GM11168 (cell line): ENCODE results near the gene FOXP1.

Source experiments
- in situ Hi-C: fragments of 300-500 bp; cut with MboI; formaldehyde crosslinking; loops from one replicate; pipeline ENCODE4 v1.12.0; 2022; ENCODE audit warnings: low sequenced_read_pairs; ENCODE audit not compliant: unreplicated experiment

The FOXP1 gene

DNA sequence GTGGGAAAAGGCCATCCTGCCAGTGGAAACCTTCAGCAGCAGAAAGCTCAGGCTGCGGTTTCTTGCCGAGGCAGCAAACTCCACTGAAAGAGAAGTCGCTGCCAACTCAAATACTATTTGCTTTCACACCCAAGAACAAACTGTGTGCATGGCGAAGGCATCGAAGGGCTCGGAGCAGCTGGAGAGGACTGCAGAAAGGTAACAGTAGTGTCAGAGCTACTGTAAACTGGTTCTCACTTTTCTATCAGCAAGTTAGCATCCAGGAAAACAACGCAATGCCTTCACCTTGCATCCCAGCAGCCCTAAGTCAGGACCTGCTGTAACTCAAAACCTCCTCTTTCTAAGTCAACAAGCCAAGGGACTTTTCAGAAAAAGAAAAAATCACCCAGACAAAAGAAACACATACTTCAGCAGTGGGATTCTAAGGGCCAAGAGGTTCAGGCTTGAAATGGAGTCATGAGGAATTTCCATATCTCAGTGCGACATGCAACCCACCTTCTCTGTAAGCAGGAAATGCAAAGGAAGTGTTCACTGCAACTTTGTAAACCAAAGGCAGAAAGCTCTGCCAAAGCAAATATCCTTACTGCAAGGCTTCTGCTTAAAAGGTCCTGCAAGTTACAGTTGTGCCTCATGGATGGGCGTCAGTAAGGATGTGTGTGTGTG, 193.5 kb downstream of the FOXP1 start:
- in situ Hi-C loops, result no loop called here

- in situ Hi-C loops, result no loop called here
Measured at GRCh38 chr3:71389191-71389590, 194.3 kb downstream of the FOXP1 start.

DNA sequence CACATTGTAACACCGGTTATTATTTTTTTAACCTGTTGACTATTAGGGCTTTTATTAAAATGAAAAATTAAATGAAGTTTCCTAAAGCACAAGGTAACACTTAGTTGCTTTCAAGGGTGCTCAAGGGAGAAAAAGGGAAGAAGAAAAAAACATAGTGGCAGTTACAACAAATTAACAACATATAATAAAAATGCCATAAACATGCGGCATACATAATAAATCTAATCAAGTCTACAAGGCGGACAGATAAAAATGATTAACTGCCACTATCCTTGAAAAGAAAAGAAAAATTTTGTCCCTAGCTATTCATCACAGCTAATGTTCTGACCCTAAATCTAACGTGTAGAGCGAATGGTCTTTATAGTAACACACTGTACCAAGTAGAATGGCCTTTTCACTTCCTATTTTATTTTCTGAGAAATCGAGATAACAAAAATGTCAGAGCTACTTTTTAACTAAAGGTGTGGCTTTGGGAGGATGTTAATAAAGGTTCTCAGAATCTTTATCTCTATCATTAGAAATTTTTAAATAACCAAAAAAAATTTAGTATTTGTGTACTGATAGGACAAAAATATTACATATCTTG, 194.9 kb downstream of the FOXP1 start:
- in situ Hi-C loops, result no loop called here

- in situ Hi-C loops, result no loop called here
Measured at GRCh38 chr3:71387586-71387985, 195.9 kb downstream of the FOXP1 start.

DNA sequence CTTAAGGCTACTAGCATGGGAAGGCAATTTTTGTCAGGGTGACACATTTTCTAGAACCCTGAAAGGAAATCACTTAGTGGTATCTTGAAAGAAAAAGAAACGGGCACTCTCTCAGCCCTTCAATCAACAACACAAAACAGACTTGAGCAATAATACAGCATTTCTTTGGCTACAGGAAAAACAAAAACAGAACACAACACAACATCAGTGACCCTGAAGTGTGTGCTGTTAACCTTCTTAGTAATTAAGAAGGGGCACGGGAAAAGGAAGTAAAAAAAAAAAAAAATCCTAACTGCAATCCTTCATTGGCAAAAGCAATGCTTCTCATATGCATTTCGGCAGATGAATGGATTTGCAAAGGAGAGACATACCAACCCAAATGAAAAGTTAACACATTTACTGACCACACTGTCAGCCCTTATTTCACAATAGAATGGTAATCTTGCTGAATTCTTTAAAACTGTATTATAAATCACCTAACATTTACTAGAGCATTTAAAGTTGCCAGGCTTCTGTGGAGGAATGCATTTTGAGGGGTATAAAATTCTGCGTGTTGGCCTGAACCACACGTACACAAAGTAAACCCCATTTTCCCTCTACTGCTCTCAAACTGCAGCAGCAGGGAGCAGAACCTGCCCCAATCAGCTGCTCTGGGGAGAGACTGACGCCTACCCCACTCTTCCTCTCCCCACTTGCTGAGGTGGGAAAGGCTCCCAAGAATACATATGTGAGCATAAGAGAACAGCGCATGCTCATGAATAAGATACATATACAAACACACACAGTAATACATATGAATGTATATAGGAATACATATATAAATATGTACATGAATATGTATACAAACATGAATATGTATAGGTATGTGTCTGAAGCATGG, 198.5 kb downstream of the FOXP1 start:
- in situ Hi-C loops, result no loop called here

DNA sequence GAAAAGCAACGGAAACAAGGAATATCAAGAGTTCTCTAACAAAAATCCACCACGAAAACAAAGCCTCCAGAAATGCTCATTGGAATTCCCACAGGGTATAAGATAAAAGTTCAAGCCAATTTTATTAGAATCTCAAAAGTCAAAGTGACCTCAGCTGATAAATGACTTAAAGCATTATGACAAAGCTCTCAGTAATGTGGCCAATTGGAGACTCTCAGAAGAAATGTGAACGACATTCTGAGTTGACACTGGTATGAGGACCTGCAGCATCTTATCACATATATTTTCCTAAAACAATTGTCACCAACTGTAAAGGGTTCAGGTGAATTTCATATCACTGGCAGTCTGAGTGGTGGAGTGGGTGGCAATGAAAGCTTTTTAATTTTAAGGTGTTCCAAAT, 199.1 kb downstream of the FOXP1 start:
- in situ Hi-C loops, result no loop called here

GRCh38 chr3:71380096-71380495, 203.4 kb downstream of the FOXP1 start:
- in situ Hi-C loops, result no loop called here

DNA sequence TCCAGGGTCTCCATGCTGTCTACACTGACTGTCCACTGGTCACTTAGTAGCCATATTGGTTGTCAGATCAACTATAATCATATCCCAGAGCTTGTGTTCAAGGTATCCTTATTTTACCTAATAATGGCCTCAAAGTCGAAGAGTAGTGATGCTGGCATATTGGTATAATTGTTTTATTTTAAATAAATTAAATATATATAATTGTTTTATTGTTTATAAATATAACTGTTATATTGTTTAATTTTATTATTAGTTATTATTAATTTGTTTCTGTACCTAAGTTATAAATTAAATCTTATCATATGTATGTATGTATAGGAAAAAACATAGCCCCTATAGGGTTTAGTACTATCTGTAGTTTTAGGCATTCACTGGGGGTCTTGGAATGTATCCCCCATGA, 205.0 kb downstream of the FOXP1 start:
- in situ Hi-C loops, result no loop called here

DNA sequence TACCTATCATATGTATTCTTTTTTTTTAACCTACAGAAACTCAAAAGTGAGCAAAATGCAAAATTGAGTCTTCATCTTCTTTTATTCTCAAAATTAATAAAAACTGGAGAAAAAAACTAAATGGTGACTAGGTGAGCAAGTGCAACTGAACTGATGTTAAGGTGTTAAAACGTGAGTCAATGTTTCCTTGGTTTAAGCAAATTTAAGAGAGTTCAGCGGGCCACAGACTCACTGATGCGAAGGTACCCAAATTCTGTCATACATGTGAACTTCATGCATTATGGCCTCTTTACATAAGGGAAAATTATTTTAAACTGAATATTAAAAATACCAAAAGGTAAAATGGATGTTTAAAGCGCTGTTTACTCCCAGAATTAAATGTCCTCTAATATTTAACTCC, 206.6 kb downstream of the FOXP1 start:
- in situ Hi-C loops, result no loop called here

DNA sequence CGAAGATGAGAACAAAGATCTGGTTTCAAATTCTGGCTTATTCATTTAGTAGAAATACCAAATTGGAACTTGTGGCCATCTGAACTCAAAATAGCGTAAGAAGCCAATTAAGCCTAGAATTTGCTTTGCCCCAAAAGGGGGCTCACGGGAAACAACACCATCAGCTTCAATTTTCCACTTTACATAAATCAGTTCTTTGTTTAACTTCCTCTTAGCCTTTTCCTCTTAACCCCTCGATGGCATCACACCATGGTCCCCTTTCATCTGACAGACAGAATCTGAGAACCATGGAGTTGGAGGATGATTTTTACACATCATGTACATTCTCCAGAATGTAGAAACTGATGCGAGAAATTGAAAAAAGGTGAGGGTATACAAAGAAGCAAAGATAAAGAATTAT, 207.0 kb downstream of the FOXP1 start:
- in situ Hi-C loops, result no loop called here

- in situ Hi-C loops, result no loop called here
Measured at GRCh38 chr3:71374582-71374981, 208.9 kb downstream of the FOXP1 start.

GRCh38 chr3:71372911-71373637, 210.5 kb downstream of the FOXP1 start:
- in situ Hi-C loops, result no loop called here

- in situ Hi-C loops, result no loop called here
Measured at GRCh38 chr3:71372241-71372768, 211.2 kb downstream of the FOXP1 start.

DNA sequence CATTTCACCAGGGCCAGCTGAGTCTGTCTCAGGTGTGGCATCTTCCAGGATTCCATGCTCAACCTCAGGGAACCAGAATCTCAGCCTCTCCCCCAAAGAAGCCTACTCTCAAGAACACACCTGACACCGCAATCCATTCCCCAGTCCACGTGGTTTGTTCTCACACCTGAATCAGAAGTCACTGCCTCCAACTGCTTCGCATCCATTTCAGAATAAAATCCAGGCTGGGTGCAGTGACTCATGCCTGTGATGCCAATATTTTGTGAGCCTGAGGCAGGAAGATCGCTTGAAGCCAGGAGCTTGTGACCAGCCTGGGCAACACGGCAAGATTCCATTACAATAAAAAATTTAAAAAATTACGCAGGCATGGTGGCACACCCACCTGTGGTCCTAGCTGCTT, 212.2 kb downstream of the FOXP1 start:
- in situ Hi-C loops, result no loop called here

GRCh38 chr3:71370467-71370866, 213.1 kb downstream of the FOXP1 start:
- in situ Hi-C loops, result no loop called here

- in situ Hi-C loops, result no loop called here
Measured at GRCh38 chr3:71369701-71370391, 213.7 kb downstream of the FOXP1 start.

DNA sequence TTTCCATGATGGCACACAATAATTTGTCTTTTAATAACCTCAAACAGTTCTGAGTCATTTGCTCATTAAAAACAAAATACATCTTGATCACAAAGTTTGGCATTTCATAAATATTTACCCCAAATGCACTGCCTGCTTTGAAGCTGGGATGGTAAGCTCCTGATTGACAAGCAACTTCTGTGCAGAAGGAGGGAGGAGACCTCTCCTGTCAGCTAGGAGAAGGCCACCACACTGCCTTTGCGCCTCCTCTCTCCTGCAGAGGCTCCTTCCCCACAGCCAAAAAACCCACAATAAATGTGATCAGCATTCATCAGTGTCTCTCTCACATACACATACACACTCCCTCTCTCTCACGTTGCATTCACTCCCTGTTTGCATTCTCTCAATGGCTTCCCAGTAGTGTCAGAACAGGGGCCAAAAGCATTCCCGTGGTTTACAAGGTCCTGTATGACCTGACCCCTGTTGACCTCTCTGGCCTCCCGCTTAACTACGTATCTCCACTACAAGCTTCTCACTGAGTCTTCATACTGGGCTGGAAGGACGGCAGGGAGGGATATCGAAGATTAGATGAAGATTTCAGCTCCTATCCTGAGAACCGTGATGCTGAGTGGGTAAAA, 216.4 kb downstream of the FOXP1 start:
- in situ Hi-C loops, result no loop called here

DNA sequence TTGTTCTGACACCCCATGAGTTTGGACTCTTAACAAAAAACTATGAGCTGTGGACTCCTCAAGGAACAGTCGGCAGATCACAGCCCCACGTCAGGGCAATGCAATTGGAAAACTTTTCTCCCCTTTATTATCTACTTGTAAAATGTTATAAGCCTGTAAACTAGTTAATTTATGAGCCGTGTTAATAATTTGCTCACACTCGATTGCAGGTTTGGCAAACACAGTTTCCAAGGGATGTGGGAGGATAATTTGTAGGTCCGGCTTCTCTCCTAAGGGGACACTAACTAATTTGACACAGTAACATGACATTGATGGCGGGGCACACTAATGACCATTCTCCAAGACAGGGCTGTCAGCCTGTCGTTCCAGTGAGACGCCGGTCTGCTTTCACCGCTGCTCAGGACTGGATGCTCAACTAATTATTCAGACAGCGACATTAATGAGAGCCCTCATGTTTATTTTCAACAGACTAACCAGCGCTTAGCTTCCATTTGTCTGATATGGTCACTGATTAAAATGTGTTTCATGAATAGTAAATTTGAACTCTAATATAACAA, 222.1 kb downstream of the FOXP1 start:
- in situ Hi-C loops, result no loop called here

- in situ Hi-C loops, result no loop called here
Measured at GRCh38 chr3:71360764-71361163, 222.8 kb downstream of the FOXP1 start.
